HepG2 (cell line): ENCODE measurements around the gene EFCAB8. TPM values are rescaled to one million over a fixed set of nuclear protein-coding genes. Genes with fewer than 3 reads are reported as not detected.

Source experiments
- ATAC-seq: fragments of 200-7000 bp; cut with Tn5 transposase; 3 replicates; pipeline ENCODE4 v1.9.1; 2020; ENCODE audit warnings: mild to moderate bottlenecking, moderate library complexity
- BruUV-seq: library from RNA; stranded (reverse); fragments of 400-500 nt; replicated peaks from 2 replicates; lab custom pipeline; 2021; lab: Mats Ljungman, UMichigan
- CTCF ChIA-PET: fragments of 300-600 bp; formaldehyde crosslinking; extraction: SDS; loops from one replicate; lab custom pipeline; 2021; ENCODE audit warnings: low total read pairs, inconsistent platforms, low intra/inter-chr PET ratio; lab: Yijun Ruan, JAX
- POLR2A ChIA-PET: fragments of 350-600 bp; sonication (Branson Sonifier 250); formaldehyde crosslinking; loops from one replicate; lab custom pipeline; 2020; ENCODE audit warnings: antibody characterized with exemption, inconsistent platforms; lab: Yijun Ruan, JAX
- DNase-seq: peaks from one replicate; pipeline ENCODE4 v3.0.0-alpha.2; 2015; ENCODE audit warnings: low spot score
- FAIRE-seq: peaks from 3 replicates; lab custom pipeline; 2011; peaks lifted over from hg19 to GRCh38; lab: Jason Lieb, UNC
- H2AFZ ChIP-seq: one replicate; pipeline ENCODE4 v1.6.1; 2011; ENCODE audit warnings: low read length, inconsistent platforms
- H3K27ac ChIP-seq: fragments of 300-600 bp; 3 replicates; pipeline ENCODE4 v1.8.0; 2011; ENCODE audit warnings: mixed run types, mild to moderate bottlenecking, mixed read lengths, low read length, inconsistent platforms; ENCODE audit not compliant: insufficient read depth; ENCODE audit errors: extremely low read length
- H3K27me3 ChIP-seq, 2 experiments: fragments of 200-600 bp in 1 of 2; 2 replicates in 1 of 2; 3 replicates in 1 of 2; pipeline versions ENCODE4 v1.6.0 to v1.8.0; 2011; ENCODE audit warnings: low read length in 2 of 2, mild to moderate bottlenecking in 2 of 2, moderate library complexity in 2 of 2, inconsistent platforms in 1 of 2; ENCODE audit not compliant: insufficient read depth in 2 of 2, control insufficient read depth in 1 of 2
- H3K36me3 ChIP-seq, 2 experiments: fragments of 200-600 bp in 1 of 2; replicated peaks in 1 of 2; 2 replicates in 1 of 2; 3 replicates in 1 of 2; pipeline versions ENCODE4 v1.5.1 to v1.8.0; 2011; ENCODE audit warnings: low read length in 2 of 2, inconsistent platforms in 1 of 2; ENCODE audit not compliant: insufficient read depth in 2 of 2, control insufficient read depth in 1 of 2
- H3K4me1 ChIP-seq: 2 replicates; pipeline ENCODE4 v1.5.1; 2012; ENCODE audit warnings: low read length, inconsistent platforms; ENCODE audit not compliant: insufficient read depth
- H3K4me2 ChIP-seq: 2 replicates; pipeline ENCODE4 v1.6.0; 2011; ENCODE audit warnings: low read depth, low read length, inconsistent platforms
- H3K4me3 ChIP-seq, 3 experiments: fragments of 200-600 bp in 1 of 3; sonication (generic), shearing (Covaris generic) in 1 of 3; replicated peaks in 1 of 3; 2 replicates each; pipeline ENCODE4 v1.5.1; 2011 to 2016; ENCODE audit warnings: low read length in 3 of 3, inconsistent platforms in 2 of 3, low read depth in 2 of 3, mild to moderate bottlenecking in 2 of 3, control low read depth in 1 of 3, mixed read lengths in 1 of 3; ENCODE audit not compliant: insufficient read depth in 1 of 3
- H3K79me2 ChIP-seq: one replicate; pipeline ENCODE4 v1.6.1; 2011; ENCODE audit warnings: low read length, inconsistent platforms; ENCODE audit not compliant: insufficient read depth
- H3K9ac ChIP-seq: 2 replicates; pipeline ENCODE4 v1.6.0; 2011; ENCODE audit warnings: mild to moderate bottlenecking, low read depth, low read length, inconsistent platforms; ENCODE audit not compliant: insufficient read depth
- H3K9me3 ChIP-seq: 2 replicates; pipeline ENCODE4 v1.5.1; 2012; ENCODE audit warnings: mild to moderate bottlenecking, low read length
- H4K20me1 ChIP-seq: 2 replicates; pipeline ENCODE4 v1.6.0; 2011; ENCODE audit warnings: inconsistent platforms, mild to moderate bottlenecking, low read length, moderate library complexity; ENCODE audit not compliant: insufficient read depth
- HIVEP1 ChIP-seq: sonication (generic); formaldehyde crosslinking; IDR thresholded peaks from 2 replicates; pipeline ENCODE4 v1.4.0; 2020; ENCODE audit warnings: mild to moderate bottlenecking, missing genetic modification reagents
- IRF2 ChIP-seq: IDR thresholded peaks from 2 replicates; pipeline ENCODE4 v1.6.1; 2018; ENCODE audit warnings: missing genetic modification reagents, missing compliant biosample characterization
- KDM5B ChIP-seq: sonication (generic); formaldehyde crosslinking; IDR thresholded peaks from 2 replicates; pipeline ENCODE4 v1.4.0; 2020; ENCODE audit warnings: missing genetic modification reagents, mild to moderate bottlenecking, borderline replicate concordance
- NFKBIZ ChIP-seq: IDR thresholded peaks from 2 replicates; pipeline ENCODE4 v1.6.1; 2018; ENCODE audit warnings: missing genetic modification reagents, missing compliant biosample characterization
- NR0B2 ChIP-seq: sonication (generic); formaldehyde crosslinking; IDR thresholded peaks from 2 replicates; pipeline ENCODE4 v1.4.0; 2020; ENCODE audit warnings: mild to moderate bottlenecking, missing genetic modification reagents
- U2AF2 ChIP-seq: fragments of 200-400 bp; formaldehyde crosslinking; IDR thresholded peaks from 2 replicates; pipeline ENCODE4 v1.6.1; 2017; ENCODE audit warnings: low read depth, mild to moderate bottlenecking, low read length
- ZNF263 ChIP-seq: sonication (generic); formaldehyde crosslinking; IDR thresholded peaks from 2 replicates; pipeline ENCODE4 v1.4.0; 2020; ENCODE audit warnings: missing genetic modification reagents
- ZNF274 ChIP-seq: sonication (generic); formaldehyde crosslinking; IDR thresholded peaks from 2 replicates; pipeline ENCODE4 v1.5.1; 2020; ENCODE audit warnings: mild to moderate bottlenecking, missing genetic modification reagents
- ZNF317 ChIP-seq: sonication (generic); formaldehyde crosslinking; IDR thresholded peaks from 2 replicates; pipeline ENCODE4 v1.5.0; 2020; ENCODE audit warnings: mild to moderate bottlenecking, missing genetic modification reagents
- ZNF574 ChIP-seq: sonication (generic); formaldehyde crosslinking; IDR thresholded peaks from 2 replicates; pipeline ENCODE4 v1.4.0; 2020; ENCODE audit warnings: missing genetic modification reagents
- ZNF629 ChIP-seq: sonication (generic); formaldehyde crosslinking; conservative IDR thresholded peaks from 2 replicates; pipeline ENCODE4 v1.5.0; 2020; ENCODE audit warnings: missing genetic modification reagents
- ZNF687 ChIP-seq: sonication (generic); formaldehyde crosslinking; IDR thresholded peaks from 2 replicates; pipeline ENCODE4 v1.5.1; 2020; ENCODE audit warnings: mild to moderate bottlenecking, missing genetic modification reagents, moderate library complexity
- WGBS: methylation state at CpG from one replicate; pipeline ENCODE4 v1.1.6; 2017; ENCODE audit warnings: low lambda C conversion rate; 5-methylcytosine and 5-hydroxymethylcytosine counted together
- in situ Hi-C: cut with HindIII; loops from 2 replicates; pipeline ENCODE4 v1.10.0; 2017; ENCODE audit warnings: low pct_unique_long_range_greater_than_20kb; ENCODE audit not compliant: extremely low pct_ligation_motif_present
- intact Hi-C: fragments of 100-400 bp; cut with micrococcal nuclease; formaldehyde crosslinking; loops from one replicate; pipeline ENCODE4 v1.10.0; 2022; ENCODE audit not compliant: unreplicated experiment
- polyA plus RNA-seq, 8 experiments: library from polyadenylated mRNA; depleted of rRNA in 3 of 8; stranded (reverse) in 7 of 8; unstranded in 1 of 8; fragments of >200 nt; fragmentation: Illumina TruSeq in 4 of 8; extraction: Trizol in 4 of 8; gene quantifications; 2 replicates each; pipeline versions ENCODE4 v1.2.1 to v1.2.3, GENCODE V29; 2011 to 2016; ENCODE audit warnings: low read depth in 4 of 8, missing spikeins in 1 of 8, mixed read lengths in 1 of 8; ENCODE audit not compliant: insufficient read depth in 1 of 8
- total RNA-seq, 5 experiments: library from RNA; depleted of rRNA; stranded (reverse); fragments of >200 nt; fragmentation: Illumina TruSeq; extraction: Trizol; gene quantifications; 2 replicates each; pipeline ENCODE4 v1.2.3, GENCODE V29; 2016; ENCODE audit warnings: low read depth in 1 of 5

Gene EFCAB8
- total and polyA plus RNA-seq, 2 of the 13 experiments (the other 11 are each of a cell fraction or from before 2014, with no cell fraction given): 0.15 to 0.22 TPM

DNA sequence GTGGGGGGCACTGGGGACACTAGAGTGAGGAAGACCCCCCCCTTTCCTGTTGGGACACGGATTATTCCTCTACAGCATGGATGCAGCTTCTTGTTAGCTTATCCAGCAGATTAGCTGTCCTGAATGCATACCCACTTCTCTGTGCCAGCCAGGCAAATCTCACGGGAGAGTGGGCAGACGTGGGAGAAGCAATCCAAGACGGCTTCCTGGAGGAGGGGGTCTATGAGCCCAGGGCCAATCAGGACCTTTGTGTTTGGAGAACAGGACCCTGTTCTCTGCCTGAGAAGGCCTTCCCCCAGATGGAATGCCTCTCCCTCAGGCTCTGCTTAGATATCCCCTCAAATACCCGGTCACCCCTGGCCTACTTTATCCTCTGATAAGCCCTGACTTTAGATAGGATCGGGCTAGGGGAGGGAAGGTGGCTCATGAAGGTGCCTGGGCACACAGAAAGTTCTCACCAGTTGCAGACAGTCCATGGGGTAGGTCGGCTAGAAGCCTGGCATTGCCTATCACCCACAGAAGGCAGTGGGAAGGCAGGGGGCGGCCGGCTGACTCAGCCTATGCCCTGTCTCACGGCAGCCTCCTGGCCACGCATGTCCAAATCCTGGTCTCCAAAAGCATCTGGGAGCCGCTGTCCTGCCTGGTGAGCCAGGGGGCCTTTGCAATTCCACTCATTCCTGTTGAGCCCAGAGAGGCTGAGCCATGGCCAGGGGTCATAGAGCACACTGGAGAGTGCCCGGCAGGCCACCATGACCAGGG is 110.8 kb downstream of the EFCAB8 start (continued):
- no peak for TF ChIP-seq ZNF317
- no peak for TF ChIP-seq U2AF2
- no peak for TF ChIP-seq ZNF263

DNA sequence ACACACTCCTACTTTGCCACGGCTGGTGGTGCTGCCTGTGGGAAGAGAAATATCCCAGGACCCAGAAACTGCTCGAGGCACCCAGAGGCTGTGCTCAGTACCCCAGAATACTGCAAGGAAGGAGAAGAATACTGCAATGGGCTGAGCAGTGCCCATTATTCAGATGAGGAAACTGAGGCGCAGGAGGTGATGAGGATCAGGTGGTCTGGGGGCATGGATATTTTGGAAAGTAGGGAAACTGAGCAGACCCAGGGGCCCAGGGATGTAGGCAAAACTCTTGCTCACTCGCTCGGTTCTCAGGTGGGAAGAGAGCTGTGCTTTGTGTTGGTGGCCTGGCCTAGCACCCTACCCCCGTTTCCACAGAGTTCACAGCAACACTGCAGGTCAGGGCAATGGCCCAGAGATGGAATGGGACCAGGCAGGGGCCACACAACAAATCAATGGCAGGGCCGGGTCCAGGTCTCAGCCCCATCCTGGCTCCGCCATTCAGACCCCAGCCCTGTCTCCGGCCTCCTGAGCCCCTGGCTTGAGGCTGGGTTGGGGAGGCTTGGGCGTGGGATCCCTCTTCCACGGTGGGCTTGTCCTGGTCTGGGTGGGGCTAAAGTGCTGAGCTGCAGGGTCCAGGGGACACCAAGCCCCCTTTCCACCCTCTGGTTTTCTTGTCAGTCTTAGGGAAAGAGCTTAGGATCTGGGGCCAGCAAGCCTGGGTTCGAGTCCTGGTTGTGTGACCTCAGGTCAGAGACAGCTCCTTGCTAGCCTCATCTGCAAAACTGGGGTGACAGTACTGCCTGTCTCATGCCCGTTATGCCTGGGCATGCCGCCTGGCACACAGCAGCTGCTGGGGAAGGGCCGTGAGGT is 111.6 kb downstream of the EFCAB8 start:
- BruUV-seq: no TSS peak

More for the DNA sequence above, 111.6 kb downstream of the EFCAB8 start:
- intact Hi-C loops: no loop called here
- Histone ChIP-seq H2AFZ (no peak overlapping the region), H3K79me2 (no peaks in the 10 kb centered on the region), H3K9me3 (no peaks in the 10 kb centered on the region), H4K20me1 (no peaks in the 10 kb centered on the region), H3K36me3 (no peaks in the 10 kb centered on the region), H3K4me1 (peaks cover 41% of the 10 kb centered on the region), H3K27me3 (peaks cover 1 to 38% of the 10 kb centered on the region in 2 experiments; a peak in 4 of 5 replicates), H3K4me2 (no peak overlapping the region), H3K9ac (no peak overlapping the region), H3K4me3 (no peak overlapping the region), H3K27ac (no peak overlapping the region)
- no peak for FAIRE-seq
- ChIA-PET CTCF (no interaction called here), POLR2A (no interaction called here)
- peak; percentile 84 for TF ChIP-seq ZNF629 (CRISPR knock-in tag)
- TF ChIP-seq ZNF274 (CRISPR knock-in tag): 0 out of 2 replicates have a peak, but pooled peaks have one; percentile 37
- TF ChIP-seq KDM5B (CRISPR knock-in tag): 0 out of 2 replicates have a peak, but pooled peaks have one; percentile 10
- TF ChIP-seq IRF2 (CRISPR knock-in tag): no peak
- peak; percentile 26; the same call in 1 of the 2 replicates for TF ChIP-seq ZNF687 (CRISPR knock-in tag)
- TF ChIP-seq ZNF574 (CRISPR knock-in tag): 0 out of 2 replicates have a peak, but pooled peaks have one; percentile 7
- no peak for TF ChIP-seq NFKBIZ (CRISPR knock-in tag)
- TF ChIP-seq HIVEP1 (CRISPR knock-in tag): 0 out of 2 replicates have a peak, but pooled peaks have one; percentile 35
- 0 out of 2 replicates have a peak, but pooled peaks have one; percentile 21 for TF ChIP-seq NR0B2
- in situ Hi-C loops: no loop called here
- no peak for ATAC-seq
- 57% methylated on average over 15 of the region's 15 CpGs for WGBS
- DNase-seq: no peak
